HepG2 (cell line): ENCODE results near the gene TSC22D4. TPM values are rescaled to one million over a fixed set of nuclear protein-coding genes. Genes with fewer than 3 reads are reported as not detected.

Source experiments
- CBX2 ChIP-seq, 2 experiments: fragments of 200-600 bp in 1 of 2; sonication (generic); formaldehyde crosslinking in 1 of 2; IDR thresholded peaks; 2 replicates each; pipeline versions ENCODE4 v1.7.0 to v1.8.1; 2018 to 2022; ENCODE audit warnings: low read depth in 2 of 2, low read length in 1 of 2, mild to moderate bottlenecking in 1 of 2, missing genetic modification reagents in 1 of 2
- DDIT3 ChIP-seq: sonication (generic); formaldehyde crosslinking; IDR thresholded peaks from 2 replicates; pipeline ENCODE4 v1.4.0; 2020; ENCODE audit warnings: mild to moderate bottlenecking, missing genetic modification reagents
- ELK4 ChIP-seq: sonication (generic); formaldehyde crosslinking; IDR thresholded peaks from 2 replicates; pipeline ENCODE4 v1.9.0; 2021; ENCODE audit warnings: missing genetic modification reagents, borderline replicate concordance
- HOXD1 ChIP-seq: sonication (generic); formaldehyde crosslinking; IDR thresholded peaks from 2 replicates; pipeline ENCODE4 v1.5.0; 2020; ENCODE audit warnings: missing genetic modification reagents
- NONO ChIP-seq, 2 experiments: fragments of 450-650 bp in 1 of 2; sonication (generic) in 1 of 2; formaldehyde crosslinking in 1 of 2; IDR thresholded peaks in 1 of 2; conservative IDR thresholded peaks in 1 of 2; 2 replicates each; pipeline versions ENCODE4 v1.6.1 to v1.8.0; 2017 to 2022; ENCODE audit warnings: mild to moderate bottlenecking in 1 of 2, missing genetic modification reagents in 1 of 2, moderate library complexity in 1 of 2
- PCBP1 ChIP-seq: fragments of 200-400 bp; formaldehyde crosslinking; IDR thresholded peaks from 2 replicates; pipeline ENCODE4 v1.6.1; 2017; ENCODE audit warnings: mild to moderate bottlenecking, low read depth, low read length, borderline replicate concordance
- RERE ChIP-seq: IDR thresholded peaks from 2 replicates; pipeline ENCODE4 v1.6.1; 2016; ENCODE audit warnings: low read depth, missing genetic modification reagents, missing compliant biosample characterization
- TBP ChIP-seq: sonication (generic); formaldehyde crosslinking; IDR thresholded peaks from 2 replicates; pipeline ENCODE4 v1.5.0; 2020; ENCODE audit warnings: missing genetic modification reagents
- TFE3 ChIP-seq: IDR thresholded peaks from 2 replicates; pipeline ENCODE4 v1.6.1; 2016
- ZFP36L2 ChIP-seq: sonication (generic); formaldehyde crosslinking; IDR thresholded peaks from 2 replicates; pipeline ENCODE4 v1.4.0; 2020; ENCODE audit warnings: missing genetic modification reagents
- ZMAT3 ChIP-seq: sonication (generic); formaldehyde crosslinking; conservative IDR thresholded peaks from 2 replicates; pipeline ENCODE4 v1.7.0; 2021; ENCODE audit warnings: missing genetic modification reagents
- ZMAT5 ChIP-seq: sonication (generic); formaldehyde crosslinking; IDR thresholded peaks from 2 replicates; pipeline ENCODE4 v1.5.0; 2020; ENCODE audit warnings: mild to moderate bottlenecking, low read depth, missing genetic modification reagents, borderline replicate concordance
- ZNF138 ChIP-seq: sonication (generic); formaldehyde crosslinking; IDR thresholded peaks from 2 replicates; pipeline ENCODE4 v1.5.0; 2020; ENCODE audit warnings: mild to moderate bottlenecking, low read depth, missing genetic modification reagents
- ZNF367 ChIP-seq: sonication (generic); formaldehyde crosslinking; IDR thresholded peaks from 2 replicates; pipeline ENCODE4 v1.4.0; 2020; ENCODE audit warnings: missing genetic modification reagents, borderline replicate concordance
- ZNF605 ChIP-seq: sonication (generic); formaldehyde crosslinking; IDR thresholded peaks from 2 replicates; pipeline ENCODE4 v1.8.0; 2022; ENCODE audit warnings: mild to moderate bottlenecking, missing genetic modification reagents
- ZNF724P ChIP-seq: sonication (generic); formaldehyde crosslinking; IDR thresholded peaks from 2 replicates; pipeline ENCODE4 v1.8.0; 2022; ENCODE audit warnings: missing genetic modification reagents, borderline replicate concordance
- ZNF775 ChIP-seq: sonication (generic); formaldehyde crosslinking; IDR thresholded peaks from 2 replicates; pipeline ENCODE4 v1.4.0; 2020; ENCODE audit warnings: missing genetic modification reagents, mild to moderate bottlenecking, moderate library complexity, borderline replicate concordance
- ZNF776 ChIP-seq: sonication (generic); formaldehyde crosslinking; IDR thresholded peaks from 2 replicates; pipeline ENCODE4 v1.4.0; 2020; ENCODE audit warnings: mild to moderate bottlenecking, missing genetic modification reagents
- polyA plus RNA-seq, 8 experiments: library from polyadenylated mRNA; depleted of rRNA in 3 of 8; stranded (reverse) in 7 of 8; unstranded in 1 of 8; fragments of >200 nt; fragmentation: Illumina TruSeq in 4 of 8; extraction: Trizol in 4 of 8; gene quantifications; 2 replicates each; pipeline versions ENCODE4 v1.2.1 to v1.2.3, GENCODE V29; 2011 to 2016; ENCODE audit warnings: low read depth in 4 of 8, missing spikeins in 1 of 8, mixed read lengths in 1 of 8; ENCODE audit not compliant: insufficient read depth in 1 of 8
- total RNA-seq, 5 experiments: library from RNA; depleted of rRNA; stranded (reverse); fragments of >200 nt; fragmentation: Illumina TruSeq; extraction: Trizol; gene quantifications; 2 replicates each; pipeline ENCODE4 v1.2.3, GENCODE V29; 2016; ENCODE audit warnings: low read depth in 1 of 5

Gene TSC22D4
- total and polyA plus RNA-seq, 2 of the 13 experiments (the other 11 are each of a cell fraction or from before 2014, with no cell fraction given), result 7.7 to 8.7 TPM

- TF ChIP-seq NONO (IDR thresholded peaks at IDR 0.05), result no peak
- peak; percentile 92 for TF ChIP-seq NONO (CRISPR knock-in tag; conservative IDR thresholded peaks at IDR 0.05)
- no peak for TF ChIP-seq ZFP36L2
- TF ChIP-seq ELK4 (CRISPR knock-in tag), result no peak
- TF ChIP-seq ZNF775, result no peak
- TF ChIP-seq ZMAT5 (CRISPR knock-in tag), result no peak
- no peak for TF ChIP-seq ZNF367 (CRISPR knock-in tag)
- TF ChIP-seq TBP (CRISPR knock-in tag), result no peak
- TF ChIP-seq ZMAT3 (CRISPR knock-in tag), result no peak
- no peak for TF ChIP-seq DDIT3 (CRISPR knock-in tag)
- peak; percentile 94 for TF ChIP-seq TFE3
- TF ChIP-seq ZNF138, result no peak
- no peak for TF ChIP-seq ZNF776 (CRISPR knock-in tag)
- peak; percentile 92 for TF ChIP-seq ZNF605 (CRISPR knock-in tag)
- TF ChIP-seq HOXD1 (CRISPR knock-in tag), result no peak
- peak; percentile 88; the same call in 1 of the 2 replicates for TF ChIP-seq ZNF724P (CRISPR knock-in tag)
- TF ChIP-seq CBX2 (IDR thresholded peaks at IDR 0.05; ENCODE audit: low read depth, low read length), result no peak
- TF ChIP-seq CBX2 (CRISPR knock-in tag; IDR thresholded peaks at IDR 0.05; ENCODE audit: low read depth), result no peak
- TF ChIP-seq RERE (CRISPR knock-in tag), result peak; percentile 37; the same call in 1 of the 2 replicates
- no peak for TF ChIP-seq PCBP1
Observed at GRCh38 chr7:100444311-100445278, 34.4 kb downstream of the TSC22D4 start (continued).
